ENCODE data around the gene ZBTB43. TPM values are rescaled to one million over a fixed set of nuclear protein-coding genes. Genes with fewer than 3 reads are reported as not detected.
"Not testable (repeated sequence)": the region's sequence is repeated elsewhere in the genome, so short reads cannot be mapped to it uniquely, and the experiment has no call there.

ZBTB43 gene
- total RNA-seq, 4 donors from 2014 or later: 3.5 to 22.2 (median 11.0) TPM

GRCh38 chr9:126783949-126784348, 20.9 kb upstream of the ZBTB43 start:
- no peak for TF ChIP-seq POLR2A (IDR thresholded peaks at IDR 0.05)
- no peak for TF ChIP-seq CTCF (IDR thresholded peaks at IDR 0.05)
- Histone ChIP-seq H3K9me3 (no peaks in the 10 kb centered on the region), H3K4me1 (no peaks in the 10 kb centered on the region), H3K27me3 (no peaks in the 10 kb centered on the region), H3K27ac (no peak overlapping the region), H3K36me3 (no peaks in the 10 kb centered on the region), H3K4me3 (no peak overlapping the region)
- no peak for DNase-seq
- intact Hi-C loops (cut with DNase I; ENCODE audit: low total_unique reads): loop anchor here (5.0 kb wide), 1 partner anchor 82 kb away; no protein-coding TSS in a partner anchor

- no peaks in the 10 kb centered on the region for H3K9me3 ChIP-seq
- H3K4me1 ChIP-seq: no peaks in the 10 kb centered on the region
- H3K27me3 ChIP-seq: no peaks in the 10 kb centered on the region
- TF ChIP-seq CTCF (IDR thresholded peaks at IDR 0.05): no peak
- no peak for TF ChIP-seq POLR2A (IDR thresholded peaks at IDR 0.05)
- DNase-seq: no peak
- intact Hi-C loops (cut with DNase I; ENCODE audit: low total_unique reads): loop anchor here (5.0 kb wide), 1 partner anchor 82 kb away; no protein-coding TSS in a partner anchor
- H3K4me3 ChIP-seq: no peak overlapping the region
- no peak overlapping the region for H3K27ac ChIP-seq
- no peaks in the 10 kb centered on the region for H3K36me3 ChIP-seq
Observed at GRCh38 chr9:126784401-126784800, 20.4 kb upstream of the ZBTB43 start.

DNA sequence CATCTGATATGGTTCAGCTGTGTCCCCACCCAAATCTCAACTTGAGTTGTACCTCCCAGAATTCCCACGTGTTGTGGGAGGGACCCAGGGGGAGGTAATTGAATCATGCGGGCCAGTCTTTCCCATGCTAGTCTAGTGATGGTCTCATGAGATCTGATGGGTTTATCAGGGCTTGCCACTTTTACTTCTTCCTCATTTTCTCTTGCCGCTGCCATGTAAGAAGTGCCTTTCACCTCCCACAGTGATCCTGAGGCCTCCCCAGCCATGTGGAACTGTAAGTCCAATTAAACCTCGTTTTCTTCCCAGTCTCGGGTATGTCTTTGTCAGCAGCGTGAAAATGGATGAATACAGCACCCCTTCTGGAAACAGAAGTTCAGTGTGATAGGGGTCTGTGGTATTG, 20.0 kb upstream of the ZBTB43 start:
- H3K4me3 ChIP-seq, H3K27me3 ChIP-seq, H3K4me1 ChIP-seq, H3K9me3 ChIP-seq, DNase-seq, H3K27ac ChIP-seq, H3K36me3 ChIP-seq: not testable (repeated sequence)
- intact Hi-C loops (cut with DNase I; ENCODE audit: low total_unique reads): loop anchor here (5.0 kb wide), 1 partner anchor 83 kb away; no protein-coding TSS in a partner anchor

- H3K9me3 ChIP-seq: no peaks in the 10 kb centered on the region
- DNase-seq: no peak
- no peaks in the 10 kb centered on the region for H3K27me3 ChIP-seq
- no peak overlapping the region for H3K27ac ChIP-seq
- intact Hi-C loops (cut with DNase I; ENCODE audit: low total_unique reads): no loop called here
- no peaks in the 10 kb centered on the region for H3K36me3 ChIP-seq
- no peaks in the 10 kb centered on the region for H3K4me1 ChIP-seq
- no peak overlapping the region for H3K4me3 ChIP-seq
- TF ChIP-seq CTCF (IDR thresholded peaks at IDR 0.05) (no peak), POLR2A (IDR thresholded peaks at IDR 0.05) (no peak)
Observed at GRCh38 chr9:126788046-126788445, 16.8 kb upstream of the ZBTB43 start.

DNA sequence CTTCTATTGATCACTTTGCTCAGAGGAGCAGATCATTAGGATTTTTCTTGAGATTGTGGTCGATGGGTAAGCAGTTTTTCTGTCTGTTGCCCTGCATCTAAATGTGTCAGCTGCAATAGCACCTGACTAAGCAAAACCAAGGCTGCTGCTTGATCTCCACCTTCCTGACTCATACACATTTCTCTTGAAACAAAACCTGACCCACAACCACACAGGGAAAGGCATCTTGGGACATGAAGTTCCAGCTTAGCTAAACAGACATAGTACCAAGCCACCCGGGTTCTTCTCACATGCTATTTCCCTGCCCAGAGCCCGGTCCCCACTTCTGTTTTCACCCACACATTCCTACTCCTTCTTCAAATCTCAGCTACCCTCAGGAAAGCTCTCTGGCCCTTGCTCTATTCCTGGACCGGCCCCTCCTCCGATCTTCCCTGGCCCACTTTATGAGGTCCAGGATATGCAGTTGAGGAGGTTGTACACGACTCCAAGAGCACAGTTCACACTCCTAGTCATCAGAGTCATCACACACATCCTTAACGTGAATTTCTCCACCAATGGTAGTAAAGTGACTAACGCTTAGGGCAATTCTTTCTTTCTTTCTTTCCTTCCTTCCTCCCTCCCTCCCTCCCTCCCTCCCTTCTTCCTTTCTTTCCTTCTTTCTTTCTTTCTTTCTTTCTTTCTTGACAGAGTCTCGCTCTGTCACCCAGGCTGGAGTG, 16.0 kb upstream of the ZBTB43 start:
- H3K4me1 ChIP-seq: no peaks in the 10 kb centered on the region
- no peaks in the 10 kb centered on the region for H3K36me3 ChIP-seq
- H3K27ac ChIP-seq: no peak overlapping the region
- no peak for TF ChIP-seq POLR2A (IDR thresholded peaks at IDR 0.05)
- TF ChIP-seq CTCF (IDR thresholded peaks at IDR 0.05): no peak
- no peak for DNase-seq
- no peak overlapping the region for H3K4me3 ChIP-seq
- intact Hi-C loops (cut with DNase I; ENCODE audit: low total_unique reads): no loop called here
- H3K27me3 ChIP-seq: no peaks in the 10 kb centered on the region
- H3K9me3 ChIP-seq: no peaks in the 10 kb centered on the region

All from uterus (tissue), 4 donors.